HG03135 (cell line): ENCODE measurements around the gene TRIM63.

Experiments
- ATAC-seq: cut with Tn5 transposase; IDR thresholded peaks from one replicate; pipeline ENCODE4 v1.9.1; 2021; ENCODE audit warnings: mild to moderate bottlenecking, moderate library complexity; ENCODE audit not compliant: unreplicated experiment

Gene TRIM63

GRCh38 chr1:26035203-26035958, 32.0 kb downstream of the TRIM63 start:
- ATAC-seq, result peak; percentile 86

DNA sequence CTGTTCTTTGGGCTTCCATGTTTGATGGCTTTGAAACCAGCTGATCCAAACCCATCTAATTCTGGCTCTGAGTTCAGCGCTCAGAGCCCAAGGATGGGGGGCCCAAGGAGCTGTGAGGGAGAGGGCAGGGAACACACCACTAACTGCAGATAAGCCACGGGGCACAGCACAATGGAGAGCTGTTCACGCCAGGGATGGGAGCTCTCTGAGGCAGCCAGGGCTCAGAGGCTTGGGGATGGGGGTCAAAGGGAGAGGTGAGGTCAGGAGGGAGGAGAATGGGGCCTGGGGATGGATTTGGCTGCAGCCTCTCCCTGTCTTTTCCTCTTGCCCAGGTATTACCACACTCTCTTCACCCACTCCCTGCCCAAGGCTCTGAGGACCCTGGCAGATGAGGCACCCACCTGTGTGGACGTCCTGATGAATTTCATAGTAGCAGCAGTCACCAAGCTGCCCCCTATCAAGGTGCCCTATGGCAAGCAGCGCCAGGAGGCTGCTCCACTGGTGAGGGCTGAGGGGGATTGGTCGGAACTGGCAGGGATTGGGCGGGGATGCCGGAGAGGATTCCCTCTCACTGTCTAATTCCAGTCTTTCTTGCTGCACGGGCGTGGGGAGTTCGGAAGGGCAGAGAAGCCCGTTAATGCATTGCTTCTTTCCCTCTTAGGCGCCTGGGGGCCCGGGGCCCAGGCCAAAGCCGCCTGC, 32.8 kb downstream of the TRIM63 start:
- ATAC-seq, result no peak

DNA sequence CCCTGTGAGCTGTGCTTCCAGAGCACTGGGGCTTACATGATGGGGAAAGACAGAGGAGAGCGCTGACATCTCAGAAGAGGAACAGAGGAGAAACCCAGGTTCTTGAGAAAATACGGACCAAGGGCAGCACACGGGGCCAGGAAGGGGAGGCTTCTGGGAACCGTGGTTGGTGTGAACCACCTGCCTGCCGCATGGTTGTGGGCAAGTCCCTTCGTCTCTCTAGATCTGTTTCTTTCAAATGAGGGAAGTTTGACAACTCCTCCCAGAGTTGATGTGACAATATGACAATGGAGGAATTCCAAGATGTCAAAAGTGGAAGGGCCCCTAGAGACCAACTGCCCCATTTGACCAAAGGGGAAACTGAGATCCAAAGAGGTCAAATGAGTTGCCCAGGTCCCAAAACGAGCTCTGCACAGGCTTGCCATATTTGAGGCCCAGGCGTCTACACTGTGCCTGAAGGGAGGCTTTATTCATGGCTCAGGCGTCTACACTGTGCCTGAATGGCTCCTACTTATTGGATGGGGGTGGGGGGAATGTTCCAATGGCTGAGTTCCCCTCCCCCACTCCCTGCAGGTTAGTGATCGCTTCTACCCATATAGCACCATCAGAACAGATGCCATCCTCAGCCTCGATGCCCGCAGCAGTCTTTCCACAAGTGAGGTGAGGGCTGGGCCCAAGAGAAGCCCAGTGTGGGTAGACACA, 34.6 kb downstream of the TRIM63 start:
- ATAC-seq, result no peak

DNA sequence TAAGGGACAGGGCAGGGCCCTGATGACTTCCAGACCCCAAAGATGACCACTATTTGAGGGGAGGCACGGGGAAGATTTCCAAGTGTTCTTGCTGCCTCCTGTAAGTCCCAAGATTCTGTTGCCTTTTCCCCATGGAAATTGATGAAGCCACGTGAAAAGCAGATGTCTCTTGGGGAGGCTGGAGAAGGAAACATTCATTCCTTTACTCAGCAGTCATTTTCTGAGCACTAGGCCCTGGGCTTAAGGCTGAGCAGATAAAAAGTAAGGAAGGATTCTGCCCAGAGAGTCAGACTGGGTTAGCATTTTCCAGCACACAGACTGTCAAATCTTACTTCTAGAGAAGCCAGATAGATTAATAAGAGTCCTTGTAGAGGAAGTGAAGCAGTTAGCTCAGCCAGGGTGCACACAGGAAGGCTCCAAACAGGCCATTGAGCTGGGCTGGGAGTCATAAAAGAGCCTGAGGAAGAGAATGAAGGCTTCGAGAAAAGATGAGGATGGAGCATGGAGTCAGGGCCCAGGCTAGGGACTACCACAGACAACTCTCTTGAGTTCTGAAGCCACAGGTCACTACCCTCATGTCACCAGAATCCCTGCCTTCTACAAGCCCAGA, 35.7 kb downstream of the TRIM63 start:
- ATAC-seq, result no peak

- no peak for ATAC-seq
These were observed 36.2 kb downstream of the TRIM63 start for GRCh38 chr1:26031196-26031595.

GRCh38 chr1:26029864-26030481, 37.5 kb downstream of the TRIM63 start:
- ATAC-seq, result no peak

- ATAC-seq, result no peak
These were observed 38.2 kb downstream of the TRIM63 start for GRCh38 chr1:26029054-26029863.

DNA sequence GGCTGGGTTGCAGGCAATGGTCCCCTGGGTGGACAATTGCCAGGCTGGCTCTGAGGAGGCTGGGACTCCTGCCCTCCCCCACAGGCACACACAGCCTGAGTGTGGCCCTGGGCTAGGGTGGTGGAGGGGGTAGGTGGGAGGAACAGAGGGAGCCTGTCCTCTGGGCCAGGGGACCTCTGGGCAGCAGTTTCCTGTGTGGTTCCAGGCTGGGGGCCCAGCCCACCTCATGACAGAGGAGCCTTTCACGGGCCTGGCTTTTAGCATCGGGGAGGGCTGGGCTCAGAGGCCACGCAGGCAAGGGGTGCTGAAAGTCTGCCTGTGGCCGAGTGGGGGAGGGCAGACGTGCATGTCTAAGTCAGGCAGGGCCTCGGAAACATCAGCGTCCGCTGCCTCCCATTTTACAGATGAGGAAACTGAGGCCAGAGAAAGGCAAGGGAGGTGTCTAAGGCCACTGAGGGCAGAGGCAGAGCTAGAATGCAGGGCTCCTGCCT, 38.9 kb downstream of the TRIM63 start:
- ATAC-seq, result no peak

DNA sequence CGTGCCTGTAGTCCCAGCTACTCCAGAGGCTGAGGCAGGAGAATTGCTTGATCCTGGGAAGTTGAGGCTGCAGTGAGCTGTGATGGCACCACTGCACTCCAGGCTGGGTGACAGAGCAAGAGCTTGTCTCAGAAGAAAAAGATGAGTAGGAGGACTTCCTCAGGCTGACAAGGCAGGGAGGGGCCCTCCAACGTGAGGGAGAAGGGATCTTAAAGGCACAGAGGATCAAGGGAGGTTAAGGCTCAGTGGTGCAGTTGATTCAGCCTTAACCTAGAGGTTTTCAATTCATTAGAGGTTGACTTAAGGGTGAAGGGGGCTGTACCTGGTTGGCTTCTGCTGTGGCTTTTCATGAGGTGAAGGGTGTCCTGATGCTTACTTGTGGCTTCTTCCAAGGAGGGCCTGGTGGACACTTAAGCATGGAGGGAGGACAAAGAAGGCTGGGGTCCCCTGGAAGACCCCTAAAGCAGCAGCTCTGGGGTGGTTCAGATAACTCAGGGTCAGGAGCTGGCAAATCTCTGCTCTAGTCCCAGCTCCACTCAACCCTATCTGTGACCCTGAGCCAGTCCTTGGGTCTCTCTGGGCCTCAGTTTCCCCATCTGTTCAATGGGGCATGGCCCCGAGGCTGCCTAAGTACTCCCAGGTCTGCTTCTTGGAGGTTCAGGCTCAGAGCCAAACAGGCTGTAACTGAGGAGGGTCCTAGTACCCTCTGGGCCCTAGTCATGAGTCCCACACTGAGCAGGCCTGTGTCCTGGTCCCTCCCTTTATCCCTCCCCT, 39.5 kb downstream of the TRIM63 start:
- no peak for ATAC-seq

- ATAC-seq, result no peak
These were observed 41.9 kb downstream of the TRIM63 start for GRCh38 chr1:26025517-26025916.

GRCh38 chr1:26025060-26025459, 42.4 kb downstream of the TRIM63 start:
- no peak for ATAC-seq

GRCh38 chr1:26023826-26024225, 43.6 kb downstream of the TRIM63 start:
- no peak for ATAC-seq

DNA sequence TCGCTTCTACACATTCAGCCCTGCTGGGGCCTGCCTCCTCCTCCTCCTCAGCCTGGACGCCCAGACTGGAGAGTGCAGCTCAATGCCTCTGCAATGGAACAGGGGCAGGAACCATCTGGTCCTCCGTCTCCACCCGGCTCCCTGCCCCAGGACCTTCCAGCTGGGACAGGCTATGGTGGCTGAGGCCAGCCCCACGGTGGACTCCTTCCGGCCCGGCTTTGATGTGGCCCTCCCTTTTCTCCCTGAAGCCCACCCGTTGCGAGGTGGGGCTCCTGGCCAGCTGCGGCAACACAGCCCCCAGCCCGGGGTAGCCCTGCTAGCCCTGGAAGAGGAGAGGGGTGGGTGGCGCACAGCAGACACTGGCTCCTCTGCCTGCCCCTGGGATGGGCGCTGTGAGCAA, 44.4 kb downstream of the TRIM63 start:
- no peak for ATAC-seq

DNA sequence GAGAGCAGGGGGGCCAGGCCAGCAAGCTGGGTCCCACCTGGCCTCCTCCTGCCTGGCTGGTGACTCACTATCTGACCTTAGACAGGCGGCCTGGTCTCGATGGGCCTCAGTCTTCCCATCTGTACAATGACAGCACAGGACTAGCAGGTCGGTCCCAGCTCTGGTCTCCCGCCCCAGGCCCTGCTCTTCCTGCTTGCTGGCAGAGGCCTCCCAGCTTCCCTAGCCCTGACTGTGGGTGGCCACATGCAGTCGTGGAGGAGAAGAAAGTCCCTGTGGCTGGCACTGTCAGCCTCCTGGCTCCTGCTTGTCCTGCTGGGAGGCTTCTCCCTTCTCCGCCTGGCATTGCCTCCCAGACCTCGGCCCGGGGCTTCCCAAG, 45.0 kb downstream of the TRIM63 start:
- no peak for ATAC-seq

DNA sequence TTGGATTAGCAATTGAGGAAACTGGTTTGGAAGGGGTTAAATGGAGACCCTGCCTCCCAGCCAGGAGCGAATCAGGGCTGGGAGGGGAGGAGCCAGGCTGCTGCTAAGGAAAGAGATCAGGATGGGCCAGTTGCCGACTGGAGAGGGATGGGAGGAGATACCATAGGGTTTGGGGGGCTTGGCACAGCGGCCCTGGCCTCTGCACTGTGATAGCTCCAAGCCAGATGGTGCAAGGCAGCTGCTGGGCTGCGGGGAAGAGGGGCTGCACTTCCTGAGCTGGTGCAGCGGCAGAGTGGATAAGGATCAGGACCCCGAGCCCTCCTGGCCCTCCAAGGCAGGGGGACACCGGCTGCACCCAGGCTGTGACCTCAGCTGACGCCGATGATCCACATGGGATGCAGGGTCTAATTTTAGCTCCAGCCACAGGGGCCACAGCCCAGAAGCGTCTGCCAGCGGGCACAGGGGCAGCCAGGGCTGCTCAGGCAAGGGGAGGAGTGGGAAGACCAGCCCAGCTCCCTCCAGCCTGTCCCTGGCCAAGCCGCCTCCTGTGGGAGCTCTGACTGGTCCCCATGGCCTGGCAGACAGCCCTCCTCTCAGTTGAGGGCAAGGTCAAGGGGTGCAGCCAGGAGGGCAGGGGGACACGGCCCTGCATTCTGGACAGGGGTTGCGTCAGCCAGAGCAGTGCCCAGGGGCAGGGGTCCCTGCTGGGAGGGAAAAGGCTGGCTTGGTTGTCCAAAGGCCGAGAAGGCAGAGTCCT, 45.6 kb downstream of the TRIM63 start, which contains the start of gene EXTL1:
Gene EXTL1 (plus strand): TSS at position 129 of the 757 bp plus-strand sequence. CDS start 872 bp downstream, outside the sequence.
- no peak for ATAC-seq

GRCh38 chr1:26020941-26021646, 46.3 kb downstream of the TRIM63 start:
- no peak for ATAC-seq

GRCh38 chr1:26020330-26020768, 47.1 kb downstream of the TRIM63 start:
- no peak for ATAC-seq
